H9 (cell line): ENCODE measurements around the gene YY1. TPM values are rescaled to one million over a fixed set of nuclear protein-coding genes. Genes with fewer than 3 reads are reported as not detected.

ENCODE experiments used
- DNase-seq: peaks from one replicate; pipeline ENCODE4 v3.0.0-alpha.2; 2017
- H2AFZ ChIP-seq: one replicate; pipeline ENCODE4 v1.6.1; 2013; ENCODE audit warnings: mild to moderate bottlenecking, low read length, control low read depth, moderate library complexity
- H2AK5ac ChIP-seq: 2 replicates; pipeline ENCODE4 v1.6.1; 2013; ENCODE audit warnings: low read length, control low read depth, mixed read lengths; ENCODE audit not compliant: insufficient read length
- H2BK120ac ChIP-seq: one replicate; pipeline ENCODE4 v1.6.1; 2013; ENCODE audit warnings: low read depth, mild to moderate bottlenecking, low read length, control low read depth, inconsistent platforms; ENCODE audit not compliant: poor library complexity, severe bottlenecking
- H2BK12ac ChIP-seq: 2 replicates; pipeline ENCODE4 v1.6.1; 2013; ENCODE audit warnings: low read length, control low read depth, mixed read lengths, low read depth; ENCODE audit not compliant: insufficient read length
- H2BK15ac ChIP-seq: 2 replicates; pipeline ENCODE4 v1.6.1; 2013; ENCODE audit warnings: low read depth, low read length, control low read depth
- H2BK20ac ChIP-seq: one replicate; pipeline ENCODE4 v1.6.1; 2013; ENCODE audit warnings: low read depth, mild to moderate bottlenecking, low read length, control low read depth, inconsistent platforms; ENCODE audit not compliant: poor library complexity, severe bottlenecking
- H2BK5ac ChIP-seq: 2 replicates; pipeline ENCODE4 v1.6.1; 2013; ENCODE audit warnings: low read length, control low read depth, mixed read lengths; ENCODE audit not compliant: insufficient read length
- H3K14ac ChIP-seq: 2 replicates; pipeline ENCODE4 v1.6.1; 2013; ENCODE audit warnings: low read length, control low read depth; ENCODE audit not compliant: insufficient read depth
- H3K18ac ChIP-seq: 2 replicates; pipeline ENCODE4 v1.6.1; 2013; ENCODE audit warnings: low read depth, mild to moderate bottlenecking, mixed read lengths, low read length, control low read depth; ENCODE audit not compliant: insufficient read length
- H3K23ac ChIP-seq: 2 replicates; pipeline ENCODE4 v1.6.1; 2013; ENCODE audit warnings: low read length, control low read depth, mixed read lengths, low read depth; ENCODE audit not compliant: insufficient read length
- H3K23me2 ChIP-seq: 2 replicates; pipeline ENCODE4 v1.6.1; 2013; ENCODE audit warnings: low read depth, mild to moderate bottlenecking, mixed read lengths, low read length, control low read depth; ENCODE audit not compliant: insufficient read length, poor library complexity, severe bottlenecking
- H3K27ac ChIP-seq: 2 replicates; pipeline ENCODE4 v1.5.1; 2013; ENCODE audit warnings: low read length, control low read depth, mixed read lengths, low read depth; ENCODE audit not compliant: insufficient read length
- H3K27me3 ChIP-seq: 2 replicates; pipeline ENCODE4 v1.6.1; 2013; ENCODE audit warnings: low read length, control low read depth, inconsistent platforms; ENCODE audit not compliant: insufficient read depth
- H3K4ac ChIP-seq: 2 replicates; pipeline ENCODE4 v1.6.1; 2013; ENCODE audit warnings: low read depth, mild to moderate bottlenecking, control low read depth, inconsistent platforms, low read length, moderate library complexity
- H3K4me1 ChIP-seq: 2 replicates; pipeline ENCODE4 v1.6.1; 2013; ENCODE audit warnings: low read length, control low read depth, inconsistent platforms; ENCODE audit not compliant: insufficient read depth
- H3K4me2 ChIP-seq: 2 replicates; pipeline ENCODE4 v1.6.1; 2013; ENCODE audit warnings: low read length, control low read depth, mixed read lengths; ENCODE audit not compliant: insufficient read length, insufficient read depth
- H3K56ac ChIP-seq: 2 replicates; pipeline ENCODE4 v1.6.1; 2013; ENCODE audit warnings: low read depth, mild to moderate bottlenecking, mixed read lengths, low read length, control low read depth; ENCODE audit not compliant: insufficient read length
- H3K79me1 ChIP-seq: 2 replicates; pipeline ENCODE4 v1.6.1; 2013; ENCODE audit warnings: low read depth, mild to moderate bottlenecking, moderate library complexity, low read length, control low read depth, inconsistent platforms; ENCODE audit not compliant: insufficient read depth, poor library complexity, severe bottlenecking
- H3K79me2 ChIP-seq: 2 replicates; pipeline ENCODE4 v1.6.1; 2013; ENCODE audit warnings: low read length, control low read depth, inconsistent platforms; ENCODE audit not compliant: insufficient read depth
- H3K9ac ChIP-seq: 2 replicates; pipeline ENCODE4 v1.6.1; 2013; ENCODE audit warnings: low read length, control low read depth, mixed read lengths; ENCODE audit not compliant: insufficient read length; ENCODE audit errors: extremely low read depth
- H3K9me3 ChIP-seq: one replicate; pipeline ENCODE4 v1.6.1; 2013; ENCODE audit warnings: low read depth, low read length, inconsistent platforms; ENCODE audit not compliant: control insufficient read depth
- H3T11ph ChIP-seq: one replicate; pipeline ENCODE4 v1.6.1; 2013; ENCODE audit warnings: mild to moderate bottlenecking, low read length, control low read depth, inconsistent platforms
- H4K20me1 ChIP-seq: one replicate; pipeline ENCODE4 v1.6.1; 2013; ENCODE audit not compliant: control insufficient read depth, insufficient read length, insufficient read depth
- H4K5ac ChIP-seq: 2 replicates; pipeline ENCODE4 v1.6.1; 2013; ENCODE audit warnings: low read depth, mild to moderate bottlenecking, mixed read lengths, low read length, control low read depth; ENCODE audit not compliant: insufficient read length
- H4K8ac ChIP-seq: replicated peaks from 2 replicates; pipeline ENCODE4 v1.6.1; 2013; ENCODE audit warnings: low read length, control low read depth, mixed read lengths, low read depth; ENCODE audit not compliant: insufficient read length
- H4K91ac ChIP-seq: 2 replicates; pipeline ENCODE4 v1.6.1; 2013; ENCODE audit warnings: low read depth, mild to moderate bottlenecking, moderate library complexity, mixed read lengths, low read length, control low read depth; ENCODE audit not compliant: insufficient read length
- H3K27ac Mint-ChIP-seq, 3 experiments: 2 replicates in 2 of 3; 3 replicates in 1 of 3; pipeline ENCODE4 v1.8.0; 2020 to 2021; ENCODE audit warnings: mixed read lengths in 3 of 3, mild to moderate bottlenecking in 1 of 3, moderate library complexity in 1 of 3
- H3K27me3 Mint-ChIP-seq: 2 replicates; pipeline ENCODE4 v1.8.0; 2021; ENCODE audit warnings: low read depth, mild to moderate bottlenecking, moderate library complexity, mixed read lengths
- H3K36me3 Mint-ChIP-seq, 3 experiments: 2 replicates in 2 of 3; 3 replicates in 1 of 3; pipeline ENCODE4 v1.8.0; 2020 to 2021; ENCODE audit warnings: low read depth in 3 of 3, mixed read lengths in 3 of 3; ENCODE audit not compliant: insufficient read depth in 1 of 3
- H3K4me1 Mint-ChIP-seq, 2 experiments: 2 replicates each; pipeline ENCODE4 v1.8.0; 2020; ENCODE audit warnings: mixed read lengths in 2 of 2
- H3K4me3 Mint-ChIP-seq, 2 experiments: 2 replicates in 1 of 2; 3 replicates in 1 of 2; pipeline ENCODE4 v1.8.0; 2020 to 2021; ENCODE audit warnings: mild to moderate bottlenecking in 2 of 2, mixed read lengths in 2 of 2, moderate library complexity in 1 of 2
- H3K9me3 Mint-ChIP-seq, 2 experiments: 2 replicates in 1 of 2; 3 replicates in 1 of 2; pipeline ENCODE4 v1.8.0; 2020; ENCODE audit warnings: mild to moderate bottlenecking in 2 of 2, mixed read lengths in 2 of 2, moderate library complexity in 1 of 2
- total RNA-seq: library from RNA; stranded (reverse); gene quantifications from 2 replicates; pipeline ENCODE4 v1.2.1, GENCODE V29; 2021
- TF ChIP-seq, protein P1 (sequence below): fragments of 200-600 bp; sonication (generic); conservative IDR thresholded peaks from 3 replicates; pipeline ENCODE4 v1.8.0; 2021; ENCODE audit warnings: antibody characterized with exemption, mild to moderate bottlenecking

The YY1 gene
- total RNA-seq, 1 experiment from 2014 or later, result 103 TPM

DNA sequence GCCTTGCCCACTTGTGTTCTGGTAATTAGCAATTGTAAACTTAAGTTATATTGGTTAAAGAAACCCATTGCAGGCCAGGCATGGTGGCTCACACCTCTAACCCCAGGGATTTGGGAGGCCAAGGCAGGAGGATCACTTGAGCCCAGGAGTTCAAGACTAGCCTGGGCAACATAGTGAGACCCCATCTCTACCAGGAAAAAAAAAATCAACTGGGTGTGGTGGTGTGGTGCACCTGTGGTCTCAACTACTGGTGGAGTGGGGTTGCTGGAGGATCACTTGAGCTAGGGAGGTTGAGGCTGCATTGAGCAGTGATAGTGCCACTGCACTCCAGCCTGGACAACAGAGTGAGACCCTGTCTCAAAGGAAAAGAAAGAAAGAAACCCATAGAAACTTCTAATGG is 13.7 kb downstream of the YY1 start:
- H3K4ac ChIP-seq, result no peak overlapping the region
- Mint-ChIP-seq H3K27ac (no peak overlapping the region), H3K4me3 (no peak overlapping the region), H3K27me3 (no peaks in the 10 kb centered on the region), H3K36me3 (peaks cover 2 to 5% (median 3%) of the 10 kb centered on the region in 3 experiments; a peak in 5 of 7 replicates), H3K4me1 (peaks cover 12 to 13% of the 10 kb centered on the region in 2 experiments), H3K9me3 (no peaks in the 10 kb centered on the region)
- DNase-seq, result no peak
- no peak overlapping the region for H4K5ac ChIP-seq
- H3K23me2 ChIP-seq, result no peaks in the 10 kb centered on the region
- no peak overlapping the region for H4K8ac ChIP-seq
- no peaks in the 10 kb centered on the region for H3K4me1 ChIP-seq
- H3K18ac ChIP-seq, result no peak overlapping the region
- H3K4me2 ChIP-seq, result no peak overlapping the region
- H3K9ac ChIP-seq, result no peak overlapping the region
- H3K23ac ChIP-seq, result no peak overlapping the region
- no peaks in the 10 kb centered on the region for H3K27me3 ChIP-seq
- H3K79me1 ChIP-seq, result peaks cover 5% of the 10 kb centered on the region
- no peak overlapping the region for H3K14ac ChIP-seq
- no peak overlapping the region for H2BK5ac ChIP-seq
- no peaks in the 10 kb centered on the region for H4K20me1 ChIP-seq
- H2BK12ac ChIP-seq, result no peak overlapping the region
- no peak overlapping the region for H2AFZ ChIP-seq
- no peak overlapping the region for H2AK5ac ChIP-seq
- no peaks in the 10 kb centered on the region for H3K9me3 ChIP-seq
- no peak overlapping the region for H2BK120ac ChIP-seq
- TF ChIP-seq, protein P1, sequence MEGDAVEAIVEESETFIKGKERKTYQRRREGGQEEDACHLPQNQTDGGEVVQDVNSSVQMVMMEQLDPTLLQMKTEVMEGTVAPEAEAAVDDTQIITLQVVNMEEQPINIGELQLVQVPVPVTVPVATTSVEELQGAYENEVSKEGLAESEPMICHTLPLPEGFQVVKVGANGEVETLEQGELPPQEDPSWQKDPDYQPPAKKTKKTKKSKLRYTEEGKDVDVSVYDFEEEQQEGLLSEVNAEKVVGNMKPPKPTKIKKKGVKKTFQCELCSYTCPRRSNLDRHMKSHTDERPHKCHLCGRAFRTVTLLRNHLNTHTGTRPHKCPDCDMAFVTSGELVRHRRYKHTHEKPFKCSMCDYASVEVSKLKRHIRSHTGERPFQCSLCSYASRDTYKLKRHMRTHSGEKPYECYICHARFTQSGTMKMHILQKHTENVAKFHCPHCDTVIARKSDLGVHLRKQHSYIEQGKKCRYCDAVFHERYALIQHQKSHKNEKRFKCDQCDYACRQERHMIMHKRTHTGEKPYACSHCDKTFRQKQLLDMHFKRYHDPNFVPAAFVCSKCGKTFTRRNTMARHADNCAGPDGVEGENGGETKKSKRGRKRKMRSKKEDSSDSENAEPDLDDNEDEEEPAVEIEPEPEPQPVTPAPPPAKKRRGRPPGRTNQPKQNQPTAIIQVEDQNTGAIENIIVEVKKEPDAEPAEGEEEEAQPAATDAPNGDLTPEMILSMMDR, result no peak
- H3K56ac ChIP-seq, result no peak overlapping the region
- H3K27ac ChIP-seq, result no peak overlapping the region
- H3K79me2 ChIP-seq, result peaks cover 78% of the 10 kb centered on the region
- H3T11ph ChIP-seq, result no peak overlapping the region
- no peak overlapping the region for H4K91ac ChIP-seq
- H2BK15ac ChIP-seq, result no peak overlapping the region
- H2BK20ac ChIP-seq, result no peak overlapping the region
